ENCODE measurements around the gene TENM4. TPM values are rescaled to one million over a fixed set of nuclear protein-coding genes. Genes with fewer than 3 reads are reported as not detected.

TENM4 gene
- polyA plus RNA-seq, 2 of the 4 experiments (the other 2 are of a cell fraction) = 0.06 to 0.31 TPM

GRCh38 chr11:79189055-79189454 is 251.8 kb downstream of the TENM4 start:
- Histone ChIP-seq H3K9me3 (no peaks in the 10 kb centered on the region), H3K27ac (no peak overlapping the region), H3K4me3 (no peak overlapping the region), H3K4me1 (no peaks in the 10 kb centered on the region), H3K4me2 (no peak overlapping the region)
- TF ChIP-seq PHF8 (IDR thresholded peaks at IDR 0.05; ENCODE audit: borderline replicate concordance, low read depth) (no peak), HEYL (CRISPR knock-in tag; IDR thresholded peaks at IDR 0.05) (no peak), HMGXB4 (CRISPR knock-in tag; IDR thresholded peaks at IDR 0.05; ENCODE audit: borderline replicate concordance) (no peak), ELK1 (IDR thresholded peaks at IDR 0.05; ENCODE audit: low read depth, low read length) (no peak), NFE2L2 (conservative IDR thresholded peaks at IDR 0.05; ENCODE audit: low read length) (no peak), BHLHE40 (IDR thresholded peaks at IDR 0.05; ENCODE audit: low read depth, low read length) (no peak), HOXA7 (CRISPR knock-in tag; IDR thresholded peaks at IDR 0.05) (no peak)
- WGBS (ENCODE audit: missing lambda C conversion rate) = 8% methylated on average over 2 of the region's 2 CpGs
- no peak for DNase-seq (ENCODE audit: low read depth in 1 of 2, low spot score in 1 of 2)
- ATAC-seq = no peak
- ChIA-PET POLR2A (no interaction called here), CTCF (interaction anchor here (1.0 to 1.3 kb wide), 2 partner anchors 9 to 10 kb away, joined by 3 read pairs; no protein-coding TSS in a partner anchor)
- FAIRE-seq = no peak

- Histone ChIP-seq H3K27ac (no peak overlapping the region), H3K9me3 (no peaks in the 10 kb centered on the region), H3K4me2 (no peak overlapping the region), H3K4me1 (no peaks in the 10 kb centered on the region), H3K4me3 (no peak overlapping the region)
- FAIRE-seq = no peak
- 12% methylated on average over 3 of the region's 3 CpGs for WGBS (ENCODE audit: missing lambda C conversion rate)
- TF ChIP-seq NR3C1 (IDR thresholded peaks at IDR 0.05) = no peak
- TF ChIP-seq POLR2AphosphoS2 (conservative IDR thresholded peaks at IDR 0.05; ENCODE audit: low read length) = no peak
- no peak for TF ChIP-seq NFE2L2 (conservative IDR thresholded peaks at IDR 0.05; ENCODE audit: low read length)
- no peak for TF ChIP-seq ZNF302 (CRISPR knock-in tag; IDR thresholded peaks at IDR 0.05)
- no peak for TF ChIP-seq RNF2 (IDR thresholded peaks at IDR 0.05; ENCODE audit: borderline replicate concordance, low read depth)
- TF ChIP-seq HOXB13 (CRISPR knock-in tag; IDR thresholded peaks at IDR 0.05; ENCODE audit: low read depth) = no peak
- no peak for TF ChIP-seq RFX5 (IDR thresholded peaks at IDR 0.05)
- no peak for TF ChIP-seq SMC3 (IDR thresholded peaks at IDR 0.05)
- no peak for TF ChIP-seq PHF8 (IDR thresholded peaks at IDR 0.05; ENCODE audit: borderline replicate concordance, low read depth)
- no peak for TF ChIP-seq REST (IDR thresholded peaks at IDR 0.05)
- TF ChIP-seq JUN (IDR thresholded peaks at IDR 0.05) = no peak
- TF ChIP-seq EHF (CRISPR knock-in tag; IDR thresholded peaks at IDR 0.05) = no peak
- no peak for TF ChIP-seq CHD4 (IDR thresholded peaks at IDR 0.05; ENCODE audit: borderline replicate concordance)
- no peak for TF ChIP-seq TFCP2L1 (CRISPR knock-in tag; IDR thresholded peaks at IDR 0.05)
- TF ChIP-seq CBX8 (IDR thresholded peaks at IDR 0.05) = no peak
- CTCF ChIA-PET = no interaction called here
- DNase-seq (ENCODE audit: low read depth in 1 of 2, low spot score in 1 of 2) = no peak
- no peak for ATAC-seq
- POLR2A ChIA-PET = no interaction called here
These were observed 254.2 kb downstream of the TENM4 start for GRCh38 chr11:79186669-79187068.
